ENCODE measurements around the gene PTGER1.
A peak's percentile ranks its signal among the peaks of the same experiment; 100 is the strongest.
"Not testable (repeated sequence)": the region's sequence is repeated elsewhere in the genome, so short reads cannot be mapped to it uniquely, and the experiment has no call there.

Gene PTGER1

DNA sequence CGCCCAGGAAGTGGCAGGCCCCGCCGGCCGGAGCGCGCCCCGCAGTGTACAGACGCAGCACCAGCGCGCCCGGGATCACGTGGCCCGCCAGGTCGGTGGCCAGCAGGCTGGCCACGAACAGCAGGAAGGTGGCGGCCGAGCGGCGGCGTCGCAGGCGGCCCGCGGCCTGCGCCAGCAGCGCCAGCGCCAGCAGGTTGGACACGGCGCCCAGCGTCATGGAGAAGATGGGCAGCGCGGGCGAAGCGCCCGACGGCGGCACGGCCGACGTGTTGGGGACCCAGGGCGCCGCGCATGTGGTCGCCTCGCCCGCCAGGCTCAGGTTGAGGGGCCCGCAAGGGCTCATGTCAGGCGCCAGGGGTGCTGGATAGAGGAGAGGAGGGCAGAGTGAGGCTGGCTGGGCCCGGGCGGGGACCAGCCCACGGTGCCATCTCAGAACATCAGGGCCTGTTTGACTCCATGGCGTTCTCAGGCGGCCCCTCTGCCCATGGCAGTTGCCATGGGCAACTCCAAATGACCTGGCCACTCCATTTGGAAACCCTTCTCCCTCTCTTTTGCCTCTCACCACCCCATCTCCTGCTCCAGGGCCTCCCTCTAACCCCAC lies 1.1 kb downstream of the PTGER1 start:
- DNase-seq (ENCODE audit: low spot score) = no peak

DNA sequence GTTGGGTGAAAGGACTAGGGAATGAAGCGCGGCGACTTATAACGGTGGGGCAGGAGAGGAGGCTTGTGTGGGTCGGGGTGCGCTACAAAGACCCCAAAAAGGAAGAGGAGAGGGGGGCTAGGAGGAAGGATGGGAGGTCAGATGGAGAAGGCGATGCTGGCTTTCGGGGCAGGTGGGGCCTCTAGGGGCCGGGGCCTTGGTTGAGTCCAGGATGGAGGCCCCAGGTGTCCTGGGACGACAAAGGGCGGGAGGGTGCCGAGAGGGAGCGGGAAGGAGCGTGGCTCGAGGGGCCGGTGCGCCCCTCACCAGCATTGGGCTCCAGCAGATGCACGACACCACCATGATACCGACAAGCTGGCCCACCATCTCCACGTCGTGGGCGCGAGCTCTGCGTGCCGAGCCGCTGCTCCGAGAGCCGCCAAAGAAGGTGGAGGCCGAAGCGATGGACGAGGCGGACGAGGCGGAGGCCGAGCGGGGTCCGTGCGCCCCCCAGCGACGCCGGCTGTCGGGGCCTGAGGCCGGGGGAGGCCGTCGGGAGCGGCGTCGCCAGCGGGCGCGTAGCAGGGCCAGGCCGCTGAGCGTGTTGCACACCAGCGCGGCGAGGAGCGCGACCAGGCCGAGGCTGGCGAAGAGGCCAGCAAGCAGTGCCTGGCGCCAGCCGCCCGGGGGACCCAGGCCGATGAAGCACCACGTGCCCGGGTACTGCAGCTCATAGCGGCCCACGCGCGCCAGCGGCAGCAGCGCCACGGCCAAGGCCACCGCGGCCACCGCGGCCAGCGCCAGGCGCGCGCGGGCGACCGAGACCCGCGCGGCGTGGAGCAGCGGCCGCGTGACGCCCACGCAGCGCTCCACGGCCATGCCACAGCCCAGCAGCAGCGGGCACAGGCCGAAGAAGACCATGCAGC lies 1.8 kb downstream of the PTGER1 start:
- DNase-seq (ENCODE audit: low spot score) = no peak

- peak; percentile 82 for DNase-seq (ENCODE audit: low spot score)
Measured at GRCh38 chr19:14472202-14472938, 2.8 kb downstream of the PTGER1 start.

GRCh38 chr19:14471436-14472187 lies 3.5 kb downstream of the PTGER1 start:
- DNase-seq (ENCODE audit: low spot score) = no peak

GRCh38 chr19:14470031-14470876 lies 4.9 kb downstream of the PTGER1 start:
- DNase-seq (ENCODE audit: low spot score) = no peak

DNA sequence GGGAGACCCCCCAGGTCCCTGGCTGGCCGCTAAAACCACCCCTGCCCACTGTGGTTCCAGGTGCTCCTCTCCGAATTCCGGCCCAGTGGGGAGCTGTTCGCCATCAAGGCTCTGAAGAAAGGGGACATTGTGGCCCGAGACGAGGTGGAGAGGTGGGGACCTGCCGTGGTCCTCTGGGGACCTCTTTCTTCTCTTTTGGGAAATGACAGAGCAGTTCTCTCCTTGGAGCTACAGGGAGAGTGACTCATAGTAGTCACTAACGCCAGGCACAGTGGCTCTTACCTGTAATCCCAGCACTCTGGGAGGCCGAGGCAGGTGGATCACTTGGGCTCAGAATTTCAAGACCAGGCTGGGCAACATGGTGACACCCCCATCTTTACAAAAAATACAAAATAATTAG lies 7.3 kb downstream of the PTGER1 start:
- no peak for DNase-seq (ENCODE audit: low spot score)

- no peak for DNase-seq (ENCODE audit: low spot score)
Measured at GRCh38 chr19:14467391-14467790, 7.8 kb downstream of the PTGER1 start.

DNA sequence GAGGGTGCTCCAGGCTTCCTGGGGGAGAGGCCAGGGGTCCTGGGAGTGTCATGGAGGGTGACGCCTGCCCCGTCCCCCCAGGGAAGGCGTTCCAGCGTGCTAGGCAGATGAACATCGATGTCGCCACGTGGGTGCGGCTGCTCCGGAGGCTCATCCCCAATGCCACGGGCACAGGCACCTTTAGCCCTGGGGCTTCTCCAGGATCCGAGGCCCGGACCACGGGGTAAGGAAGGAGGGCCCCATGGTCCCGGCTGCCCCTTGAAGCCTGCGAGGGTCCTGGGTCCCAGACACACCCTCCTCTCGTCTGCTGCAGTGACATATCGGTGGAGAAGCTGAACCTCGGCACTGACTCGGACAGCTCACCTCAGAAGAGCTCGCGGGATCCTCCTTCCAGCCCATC lies 11.4 kb downstream of the PTGER1 start:
- no peak for DNase-seq (ENCODE audit: low spot score)

DNA sequence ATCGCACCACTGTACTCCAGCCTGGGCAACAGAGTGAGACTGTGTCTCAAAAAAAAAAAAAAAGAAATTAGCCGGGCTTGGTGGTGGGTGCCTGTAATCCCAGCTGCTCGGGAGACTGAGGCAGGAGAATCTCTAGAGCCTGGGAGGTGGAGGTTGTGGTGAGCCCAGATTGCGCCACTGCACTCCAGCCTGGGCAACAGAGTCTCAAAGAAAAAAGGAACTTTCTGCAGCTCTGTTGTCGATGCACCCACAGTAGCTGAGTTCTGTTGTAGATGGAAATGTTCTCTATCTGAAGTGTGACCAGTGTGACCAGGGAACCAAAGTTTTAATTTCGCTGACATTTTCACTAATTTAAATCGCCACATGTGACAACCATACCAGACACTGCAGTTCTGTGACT lies 12.8 kb downstream of the PTGER1 start:
- not testable (repeated sequence) for DNase-seq (ENCODE audit: low spot score)

GRCh38 chr19:14460935-14461334 lies 14.2 kb downstream of the PTGER1 start:
- no peak for DNase-seq (ENCODE audit: low spot score)

DNA sequence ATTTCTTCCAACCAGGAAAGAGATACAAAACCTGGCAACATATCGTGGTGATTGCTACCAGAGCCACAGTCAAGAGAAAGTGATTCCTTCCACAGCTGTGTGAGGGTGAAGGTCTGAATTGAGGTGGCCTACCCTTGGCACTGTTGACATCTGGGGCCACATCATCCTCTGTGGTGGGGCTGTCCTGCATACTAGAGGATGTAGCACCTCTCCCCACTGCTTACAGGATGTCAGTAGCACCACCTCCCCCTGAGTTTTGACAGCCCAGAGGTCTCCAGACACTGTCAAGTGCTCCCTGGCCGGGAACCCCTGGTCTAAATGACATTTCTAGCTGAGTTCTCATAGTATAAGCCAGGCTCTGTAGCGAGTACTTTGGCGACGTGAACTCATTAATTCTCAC lies 15.5 kb downstream of the PTGER1 start:
- DNase-seq (ENCODE audit: low spot score) = no peak

DNA sequence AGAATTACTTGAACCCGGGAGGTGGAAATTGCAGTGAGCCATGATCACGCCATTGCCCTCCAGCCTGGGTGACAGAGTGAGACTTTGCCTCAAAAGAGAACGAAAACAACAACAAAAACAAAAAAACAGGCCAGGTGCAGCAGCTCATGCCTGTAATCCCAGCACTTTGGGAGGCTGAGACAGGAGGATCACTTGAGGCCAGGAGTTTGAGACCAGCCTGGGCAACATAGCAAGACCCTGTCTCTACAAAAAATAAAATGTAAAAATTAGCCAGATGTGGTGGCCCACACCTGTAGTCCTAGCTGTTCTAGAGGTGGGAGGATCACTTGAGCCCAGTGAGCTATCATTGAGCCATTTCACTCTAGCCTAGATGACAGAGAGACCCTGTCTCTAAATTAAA lies 22.9 kb downstream of the PTGER1 start:
- DNase-seq (ENCODE audit: low spot score) = not testable (repeated sequence)

DNA sequence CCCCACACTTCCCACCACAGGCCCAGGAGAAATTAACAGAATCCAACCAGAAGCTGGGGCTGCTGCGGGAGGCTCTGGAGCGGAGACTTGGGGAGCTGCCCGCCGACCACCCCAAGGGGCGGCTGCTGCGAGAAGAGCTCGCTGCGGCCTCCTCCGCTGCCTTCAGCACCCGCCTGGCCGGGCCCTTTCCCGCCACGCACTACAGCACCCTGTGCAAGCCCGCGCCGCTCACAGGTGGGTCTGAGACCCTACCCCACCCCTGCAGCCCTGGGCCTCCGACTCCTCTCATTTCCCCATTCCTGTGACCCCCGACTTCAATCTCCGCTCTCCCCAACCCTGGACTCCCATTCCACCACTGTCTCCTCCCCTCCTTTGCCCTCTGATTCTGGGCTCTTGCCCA lies 24.3 kb downstream of the PTGER1 start:
- no peak for DNase-seq (ENCODE audit: low spot score)

DNA sequence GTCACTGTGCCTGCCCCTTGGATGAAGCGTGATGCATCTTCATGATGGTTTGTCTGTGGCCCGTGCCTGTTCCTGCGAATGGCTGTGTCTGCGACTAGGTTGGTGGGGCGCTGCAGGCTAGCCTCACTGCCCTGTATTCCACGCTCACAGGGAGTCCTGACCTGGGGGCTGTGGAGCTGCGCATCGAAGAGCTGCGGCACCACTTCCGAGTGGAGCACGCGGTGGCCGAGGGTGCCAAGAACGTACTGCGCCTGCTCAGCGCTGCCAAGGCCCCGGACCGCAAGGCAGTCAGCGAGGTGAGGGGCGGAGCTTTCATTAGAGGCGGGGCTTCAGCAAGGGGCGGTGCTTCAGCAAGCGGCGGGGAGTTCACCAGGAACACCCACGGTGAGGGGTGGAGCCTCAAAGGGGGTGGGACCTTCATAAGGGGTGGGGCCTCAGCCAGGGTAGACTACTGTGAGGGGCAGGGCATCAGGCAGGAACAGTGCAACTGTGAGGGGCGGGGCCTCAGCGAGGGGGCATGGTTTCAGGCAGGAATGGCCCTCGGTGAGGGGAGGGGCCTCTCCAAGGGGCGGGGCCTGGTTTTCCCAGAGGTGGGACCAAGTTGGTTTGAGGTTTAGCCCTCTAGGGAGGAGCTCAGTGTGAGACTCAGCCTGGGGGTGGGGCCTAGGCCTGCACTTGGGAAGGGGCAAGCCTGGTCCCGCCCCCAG lies 24.8 kb downstream of the PTGER1 start:
- no peak for DNase-seq (ENCODE audit: low spot score)

- no peak for DNase-seq (ENCODE audit: low spot score)
Measured at GRCh38 chr19:14449321-14449720, 25.8 kb downstream of the PTGER1 start.

DNA sequence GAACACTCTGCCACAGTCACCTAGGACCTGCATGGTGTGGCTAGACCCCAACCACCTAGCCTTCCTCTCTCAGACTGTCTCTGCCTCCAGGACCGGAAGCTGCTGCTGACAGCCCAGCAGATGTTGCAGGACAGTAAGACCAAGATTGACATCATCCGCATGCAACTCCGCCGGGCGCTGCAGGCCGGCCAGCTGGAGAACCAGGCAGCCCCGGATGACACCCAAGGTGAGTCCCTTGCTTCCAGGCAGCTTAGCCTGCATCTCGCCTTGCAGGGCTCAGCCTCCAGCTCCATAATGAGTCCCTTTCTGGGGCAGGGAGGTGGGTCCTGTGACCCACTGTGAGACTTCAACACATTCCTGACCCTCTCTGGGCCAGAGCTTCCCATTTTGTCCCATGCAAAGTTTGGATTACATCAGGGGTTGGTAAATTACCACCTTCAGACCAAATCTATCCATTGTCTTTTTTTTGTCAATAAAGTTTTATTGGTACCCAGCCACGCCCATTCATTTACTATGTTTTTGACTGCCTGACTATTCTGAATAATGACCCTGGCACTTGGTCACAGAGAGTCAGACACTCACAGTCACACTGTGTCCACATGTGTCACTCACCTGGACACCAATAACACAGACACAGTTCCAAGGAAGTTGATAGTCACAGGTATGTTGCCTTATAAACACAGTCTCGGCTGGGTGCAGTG lies 28.7 kb downstream of the PTGER1 start:
- no peak for DNase-seq (ENCODE audit: low spot score)

- no peak for DNase-seq (ENCODE audit: low spot score)
Measured at GRCh38 chr19:14443632-14444216, 31.4 kb downstream of the PTGER1 start.

GRCh38 chr19:14442891-14443631 lies 32.1 kb downstream of the PTGER1 start:
- no peak for DNase-seq (ENCODE audit: low spot score)
